Measurements from ENCODE around the gene OTOL1. TPM values are rescaled to one million over a fixed set of nuclear protein-coding genes. Genes with fewer than 3 reads are reported as not detected.

The OTOL1 gene
- total RNA-seq, 3 donors from 2014 or later: not detected

DNA sequence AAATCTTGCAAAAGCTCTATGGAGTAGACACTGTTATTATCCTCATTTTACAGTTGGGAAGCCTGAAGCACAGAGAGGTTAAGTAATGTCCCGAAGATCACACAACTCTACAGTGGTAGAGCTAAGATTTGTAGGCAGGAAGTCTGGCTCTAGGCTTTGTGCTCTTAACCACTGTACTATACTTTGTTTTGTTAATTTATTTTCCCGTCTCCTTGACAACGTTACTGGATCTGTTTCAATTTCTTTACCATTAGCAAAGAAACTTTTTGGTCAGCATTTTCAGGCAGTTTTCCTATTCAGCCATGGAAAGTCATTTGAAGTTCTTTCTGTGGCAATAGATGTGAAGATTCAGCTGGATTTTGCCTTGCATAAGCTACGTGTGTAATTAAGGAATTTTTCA is 51.7 kb downstream of the OTOL1 start:
- no peaks in the 10 kb centered on the region for H3K4me1 ChIP-seq (ENCODE audit: low read depth)
- no peaks in the 10 kb centered on the region for H3K36me3 ChIP-seq (ENCODE audit: low read depth)
- no peak for ATAC-seq
- no peak overlapping the region for H3K4me3 ChIP-seq
- DNase-seq: no peak
- TF ChIP-seq, protein P1, sequence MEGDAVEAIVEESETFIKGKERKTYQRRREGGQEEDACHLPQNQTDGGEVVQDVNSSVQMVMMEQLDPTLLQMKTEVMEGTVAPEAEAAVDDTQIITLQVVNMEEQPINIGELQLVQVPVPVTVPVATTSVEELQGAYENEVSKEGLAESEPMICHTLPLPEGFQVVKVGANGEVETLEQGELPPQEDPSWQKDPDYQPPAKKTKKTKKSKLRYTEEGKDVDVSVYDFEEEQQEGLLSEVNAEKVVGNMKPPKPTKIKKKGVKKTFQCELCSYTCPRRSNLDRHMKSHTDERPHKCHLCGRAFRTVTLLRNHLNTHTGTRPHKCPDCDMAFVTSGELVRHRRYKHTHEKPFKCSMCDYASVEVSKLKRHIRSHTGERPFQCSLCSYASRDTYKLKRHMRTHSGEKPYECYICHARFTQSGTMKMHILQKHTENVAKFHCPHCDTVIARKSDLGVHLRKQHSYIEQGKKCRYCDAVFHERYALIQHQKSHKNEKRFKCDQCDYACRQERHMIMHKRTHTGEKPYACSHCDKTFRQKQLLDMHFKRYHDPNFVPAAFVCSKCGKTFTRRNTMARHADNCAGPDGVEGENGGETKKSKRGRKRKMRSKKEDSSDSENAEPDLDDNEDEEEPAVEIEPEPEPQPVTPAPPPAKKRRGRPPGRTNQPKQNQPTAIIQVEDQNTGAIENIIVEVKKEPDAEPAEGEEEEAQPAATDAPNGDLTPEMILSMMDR (IDR thresholded peaks at IDR 0.05): no peak
- intact Hi-C loops (cut with DNase I, micrococcal nuclease): no loop called here
- no peaks in the 10 kb centered on the region for H3K9me3 ChIP-seq

DNA sequence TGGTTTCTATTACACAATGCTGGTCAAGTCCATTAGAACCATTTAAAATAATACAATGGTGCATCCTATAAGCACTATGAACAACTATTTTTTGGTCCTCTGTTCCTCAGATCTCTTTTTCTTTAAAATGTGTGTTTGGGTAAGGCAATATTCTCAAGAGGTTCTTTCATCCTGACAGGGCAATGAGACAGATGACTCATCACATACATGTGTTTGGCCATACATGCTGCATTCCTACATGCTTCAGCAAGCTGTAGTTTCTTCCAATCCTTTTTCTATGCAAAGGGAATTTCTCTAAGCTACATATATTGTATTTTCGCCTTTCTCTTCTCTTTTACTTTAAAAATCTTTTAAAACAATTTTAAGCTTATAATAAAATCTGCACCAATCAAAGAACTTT is 52.7 kb downstream of the OTOL1 start:
- TF ChIP-seq, protein P1 (IDR thresholded peaks at IDR 0.05): no peak
- Histone ChIP-seq H3K36me3 (ENCODE audit: low read depth) (no peaks in the 10 kb centered on the region), H3K4me1 (ENCODE audit: low read depth) (no peaks in the 10 kb centered on the region), H3K4me3 (no peak overlapping the region), H3K9me3 (no peaks in the 10 kb centered on the region)
- DNase-seq: no peak
- intact Hi-C loops (cut with DNase I, micrococcal nuclease): no loop called here
- ATAC-seq: no peak

DNA sequence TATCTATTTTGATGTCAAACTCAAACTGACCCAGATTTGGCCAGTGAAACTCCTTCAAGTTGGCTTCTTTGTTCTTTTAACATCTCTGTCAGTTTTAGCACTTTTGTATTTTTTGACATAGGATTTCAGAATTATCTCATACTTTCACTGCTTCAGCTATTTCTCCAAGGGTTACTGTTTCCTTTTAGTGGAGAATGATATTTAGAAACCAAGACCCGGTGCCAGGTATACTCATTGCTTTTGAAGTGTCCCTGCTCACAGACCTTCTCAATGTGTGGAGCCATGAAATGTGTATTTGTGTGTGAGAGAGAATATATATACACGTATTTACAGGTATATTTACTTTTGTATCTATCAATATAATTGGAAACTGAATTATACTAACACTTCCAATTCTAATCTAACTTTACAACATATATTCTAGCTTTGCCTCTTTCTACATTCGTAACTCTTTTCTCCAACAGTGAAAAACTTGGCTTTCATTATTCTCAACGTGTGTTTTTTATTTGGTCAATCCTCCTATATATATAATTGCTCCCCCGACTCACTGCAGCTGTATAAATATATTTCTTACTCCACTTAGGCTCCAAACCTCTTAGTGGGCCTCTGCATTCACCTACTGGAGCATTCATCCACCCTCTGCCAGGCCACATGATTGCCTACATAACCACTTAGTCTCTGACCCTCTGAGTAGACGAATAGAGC is 54.0 kb downstream of the OTOL1 start:
- TF ChIP-seq, protein P1 (IDR thresholded peaks at IDR 0.05): no peak
- Histone ChIP-seq H3K4me3 (no peak overlapping the region), H3K36me3 (ENCODE audit: low read depth) (no peaks in the 10 kb centered on the region), H3K9me3 (no peaks in the 10 kb centered on the region), H3K4me1 (ENCODE audit: low read depth) (no peaks in the 10 kb centered on the region)
- no peak for DNase-seq
- intact Hi-C loops (cut with DNase I, micrococcal nuclease): no loop called here
- no peak for ATAC-seq

DNA sequence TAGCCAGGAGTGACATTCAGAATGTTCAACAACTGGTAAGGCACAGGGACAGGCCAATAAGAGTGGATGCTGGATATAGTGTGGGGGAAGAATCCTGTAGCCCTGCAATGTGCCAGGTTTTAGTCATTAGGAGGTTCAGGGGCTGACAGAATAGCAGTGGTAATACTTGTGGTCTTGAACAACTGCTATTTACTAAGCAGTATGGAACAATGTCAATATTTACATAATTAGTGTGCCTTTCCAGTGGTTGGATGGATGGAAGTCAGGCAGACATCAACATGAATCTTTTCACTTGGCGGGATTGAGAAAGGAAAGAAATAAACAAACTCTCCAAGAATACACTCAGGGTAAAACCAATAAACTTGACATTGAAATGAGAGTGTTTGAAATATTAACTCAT is 55.1 kb downstream of the OTOL1 start:
- H3K9me3 ChIP-seq: no peaks in the 10 kb centered on the region
- TF ChIP-seq, protein P1 (IDR thresholded peaks at IDR 0.05): no peak
- no peaks in the 10 kb centered on the region for H3K36me3 ChIP-seq (ENCODE audit: low read depth)
- ATAC-seq: no peak
- intact Hi-C loops (cut with DNase I, micrococcal nuclease): no loop called here
- no peak for DNase-seq
- no peaks in the 10 kb centered on the region for H3K4me1 ChIP-seq (ENCODE audit: low read depth)
- no peak overlapping the region for H3K4me3 ChIP-seq

DNA sequence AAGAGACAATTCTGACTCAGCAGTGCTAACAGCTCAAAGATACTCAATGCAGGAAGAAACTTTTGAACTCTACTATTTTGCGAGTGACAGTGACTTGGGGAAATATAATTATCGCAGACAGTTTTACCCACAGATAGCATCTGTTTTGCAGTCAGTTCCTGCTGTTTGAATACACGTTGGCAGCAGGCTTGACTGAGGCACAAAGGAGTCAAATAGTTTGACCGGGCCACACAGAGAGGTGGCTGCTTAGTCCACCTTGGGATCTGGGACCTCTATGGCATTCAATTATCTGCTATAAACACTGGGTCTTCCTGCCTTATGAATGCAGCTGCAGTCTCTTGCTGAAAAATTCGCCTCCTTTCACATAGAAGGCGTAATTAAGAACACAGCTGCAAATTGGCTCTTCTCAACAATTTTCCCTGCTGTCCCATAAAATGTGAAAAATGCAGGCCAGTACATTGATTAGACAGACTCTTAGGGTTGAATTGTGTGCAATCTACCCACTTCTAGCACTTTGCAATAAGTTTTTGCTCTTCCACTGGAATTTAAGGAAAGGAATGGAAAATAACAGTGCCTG is 56.5 kb downstream of the OTOL1 start:
- Histone ChIP-seq H3K4me3 (no peak overlapping the region), H3K36me3 (ENCODE audit: low read depth) (no peaks in the 10 kb centered on the region), H3K9me3 (no peaks in the 10 kb centered on the region), H3K4me1 (ENCODE audit: low read depth) (no peaks in the 10 kb centered on the region)
- intact Hi-C loops (cut with DNase I, micrococcal nuclease): no loop called here
- DNase-seq: no peak
- TF ChIP-seq, protein P1 (IDR thresholded peaks at IDR 0.05): no peak
- ATAC-seq: no peak

Other genes starting within 250 kb of the OTOL1 start
- 1 to 10 TPM in 1 of 3 donors, under 1 TPM in 2; 0.65 to 1.9 (median 0.66) TPM for gene SPTSSB, start 125.3 kb upstream of the OTOL1 start, total RNA-seq

All from mucosa of descending colon (tissue), 3 donors.